DMS79 (cell line): ENCODE results near the gene PDE1C.
"Not testable (repeated sequence)": the region's sequence is repeated elsewhere in the genome, so short reads cannot be mapped to it uniquely, and the experiment has no call there.

ENCODE experiments used
- DNase-seq: peaks from one replicate; lab custom pipeline; 2025; lab: John Stamatoyannopoulos, UW

PDE1C gene

DNA sequence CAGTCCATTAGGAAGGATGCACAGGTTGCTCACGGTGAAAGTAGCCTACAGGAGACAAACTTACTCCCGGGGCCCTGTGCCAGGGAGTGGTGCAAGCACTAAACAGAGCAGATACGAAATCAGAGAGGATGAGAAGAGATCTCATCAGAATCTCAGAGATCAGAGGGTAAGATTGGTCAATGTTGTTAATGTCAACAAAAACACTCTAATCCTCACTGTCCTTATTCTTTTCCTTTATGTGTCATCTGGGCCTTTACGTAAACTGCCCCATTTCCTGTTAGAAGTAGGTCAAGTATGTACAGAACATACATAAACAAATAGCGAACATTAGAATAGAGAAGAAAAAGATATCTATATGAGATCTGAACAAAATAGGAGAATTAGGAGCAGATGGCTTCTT is 220.1 kb downstream of the PDE1C start:
- no peak for DNase-seq

DNA sequence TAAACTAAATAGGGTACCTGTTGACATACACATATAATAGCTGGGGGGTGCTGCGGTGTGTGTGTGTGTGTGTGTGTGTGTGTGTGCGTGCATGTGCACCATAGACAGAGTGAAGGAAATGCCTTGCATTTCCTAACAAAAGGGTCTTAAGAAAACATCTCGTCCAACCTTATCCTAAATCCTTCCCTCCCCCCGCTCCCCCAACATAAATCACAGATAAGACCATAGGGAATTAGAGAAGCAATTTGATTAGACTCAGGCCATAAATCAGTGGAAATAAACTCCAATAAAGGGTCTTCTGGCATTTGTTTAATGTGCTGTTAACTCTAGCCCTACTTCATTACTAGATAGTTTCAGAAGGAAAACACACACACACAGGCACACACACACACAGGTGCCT is 234.7 kb downstream of the PDE1C start:
- DNase-seq, result no peak

DNA sequence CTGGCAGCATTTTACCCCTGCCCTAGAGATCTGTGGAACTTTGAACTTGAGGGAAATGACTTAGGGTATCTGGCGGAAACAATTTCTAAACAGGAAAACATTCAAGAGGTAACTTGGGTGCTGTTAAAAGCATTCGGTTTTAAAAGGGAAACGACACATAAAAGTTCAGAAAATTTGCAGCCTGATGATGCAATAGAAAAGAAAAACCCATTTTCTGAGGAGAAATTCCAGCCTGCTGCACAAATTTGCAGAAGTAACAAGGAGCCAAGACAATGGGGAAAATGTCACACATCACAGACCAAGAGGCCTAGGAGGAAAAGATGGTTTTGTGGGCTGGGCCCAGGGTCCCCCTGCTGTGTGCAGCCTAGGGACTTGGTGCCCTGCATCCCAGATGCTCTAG is 236.6 kb downstream of the PDE1C start:
- not testable (repeated sequence) for DNase-seq

DNA sequence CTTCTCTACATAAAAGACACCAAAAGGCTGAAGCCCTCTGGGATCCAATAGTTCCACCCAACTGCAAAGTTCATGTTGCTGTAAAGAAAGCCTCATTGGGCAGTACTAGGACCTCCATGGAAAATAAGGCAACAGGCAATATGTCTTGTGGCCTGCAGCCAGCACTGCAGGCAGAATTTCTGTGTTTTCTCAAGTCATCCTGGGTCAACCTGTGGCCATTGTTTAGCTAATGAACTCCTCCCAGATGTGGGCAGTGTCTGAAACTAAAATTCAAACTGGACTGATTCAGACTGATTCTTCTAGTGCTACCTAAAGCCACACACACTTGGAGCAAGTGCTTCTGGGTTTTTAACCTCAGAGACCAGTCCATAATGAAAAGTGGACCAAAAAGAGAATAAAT is 241.7 kb downstream of the PDE1C start:
- no peak for DNase-seq

DNA sequence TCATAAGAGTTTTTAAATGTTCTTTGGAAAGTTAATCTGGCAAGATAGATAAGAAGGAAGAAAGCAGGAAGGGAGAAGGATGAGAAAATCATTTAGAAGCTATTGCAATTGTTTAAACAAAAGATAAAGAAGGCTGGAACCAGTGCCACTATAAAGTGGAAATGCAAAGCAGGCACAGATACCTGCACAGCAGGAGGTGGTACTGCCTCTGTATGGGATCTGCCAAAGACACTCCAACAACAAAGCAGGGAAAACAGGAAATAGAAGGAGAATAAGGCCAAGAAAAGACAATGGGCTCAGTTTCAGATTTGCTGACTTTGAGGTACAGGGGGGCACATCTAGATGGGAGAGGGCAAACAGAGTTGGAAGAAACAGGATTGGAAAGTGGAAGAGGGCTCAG is 244.6 kb downstream of the PDE1C start:
- DNase-seq, result no peak

DNA sequence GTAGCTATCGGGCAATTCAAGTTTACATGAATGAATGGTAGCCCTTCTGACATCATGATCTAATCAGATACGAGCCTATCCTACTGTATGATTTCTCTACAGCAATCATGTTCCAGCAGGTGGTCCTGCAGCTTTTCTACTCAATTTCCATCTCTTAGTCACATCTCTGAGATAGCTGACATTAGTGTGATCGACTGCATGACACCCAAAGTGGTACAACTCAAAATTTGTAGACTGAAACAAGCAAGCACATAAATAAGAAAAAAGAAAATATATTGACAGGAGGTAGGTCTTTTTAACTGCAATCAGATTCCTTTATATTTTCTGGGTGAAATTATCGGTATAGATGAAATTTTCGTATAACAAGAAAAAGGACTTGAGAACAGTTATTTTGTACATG is 251.2 kb downstream of the PDE1C start:
- no peak for DNase-seq

DNA sequence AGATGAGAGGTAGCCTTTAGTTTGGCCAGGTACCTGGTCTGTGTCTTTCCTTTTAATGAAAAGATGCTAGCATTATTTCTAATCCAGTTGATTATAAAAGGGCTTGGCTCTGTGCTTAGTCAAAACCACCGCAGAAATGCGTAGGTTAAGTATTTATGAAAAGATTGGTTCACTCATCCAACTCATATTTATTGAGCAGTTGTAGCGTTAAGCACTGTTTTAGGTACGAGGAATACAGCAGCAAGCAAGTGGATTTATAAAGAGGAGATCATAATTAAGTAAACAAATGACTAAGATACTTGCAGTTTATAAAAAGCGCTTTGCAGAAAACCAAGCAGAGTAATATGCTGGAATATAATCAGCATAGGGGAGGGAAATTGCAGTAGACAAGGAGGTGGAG is 253.4 kb downstream of the PDE1C start:
- DNase-seq, result no peak

DNA sequence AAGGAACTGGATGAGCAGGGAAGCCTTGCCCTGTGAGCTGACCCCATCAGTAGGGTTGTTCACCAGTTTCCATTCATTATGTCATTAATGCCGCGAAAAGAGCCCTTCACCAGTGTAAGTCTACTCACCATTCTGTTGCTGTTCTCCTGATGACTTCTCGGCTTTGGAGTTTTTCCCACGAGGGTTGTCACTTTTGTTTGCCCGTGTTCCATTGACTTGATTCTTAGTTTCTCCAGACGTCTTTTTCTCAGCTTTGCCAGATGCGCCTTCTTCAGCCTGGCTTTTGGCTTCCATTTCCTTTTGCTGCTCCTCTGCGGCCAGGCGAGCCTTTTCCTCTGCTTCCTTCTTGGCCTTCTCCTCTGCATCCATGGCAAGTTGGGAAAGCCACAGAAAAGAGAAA is 254.4 kb downstream of the PDE1C start:
- DNase-seq, result no peak

DNA sequence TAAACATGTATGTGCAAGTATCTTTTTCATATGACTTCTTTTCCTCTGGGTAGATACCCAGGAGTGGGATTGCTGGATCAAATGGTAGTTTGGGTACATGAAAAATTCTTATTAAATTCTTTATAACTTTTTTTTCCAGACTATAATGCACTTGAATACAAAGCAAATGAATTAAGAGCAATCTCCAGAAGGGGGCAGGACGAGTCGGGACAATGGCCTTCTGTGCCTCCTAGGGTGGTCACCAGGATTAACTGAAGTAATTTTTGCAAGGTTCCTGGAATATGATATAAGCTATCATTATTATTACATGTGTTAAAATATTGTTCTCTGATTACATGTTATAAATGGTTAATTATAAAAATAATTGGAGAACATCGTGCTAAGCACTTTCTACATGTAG is 256.0 kb downstream of the PDE1C start:
- DNase-seq, result no peak

DNA sequence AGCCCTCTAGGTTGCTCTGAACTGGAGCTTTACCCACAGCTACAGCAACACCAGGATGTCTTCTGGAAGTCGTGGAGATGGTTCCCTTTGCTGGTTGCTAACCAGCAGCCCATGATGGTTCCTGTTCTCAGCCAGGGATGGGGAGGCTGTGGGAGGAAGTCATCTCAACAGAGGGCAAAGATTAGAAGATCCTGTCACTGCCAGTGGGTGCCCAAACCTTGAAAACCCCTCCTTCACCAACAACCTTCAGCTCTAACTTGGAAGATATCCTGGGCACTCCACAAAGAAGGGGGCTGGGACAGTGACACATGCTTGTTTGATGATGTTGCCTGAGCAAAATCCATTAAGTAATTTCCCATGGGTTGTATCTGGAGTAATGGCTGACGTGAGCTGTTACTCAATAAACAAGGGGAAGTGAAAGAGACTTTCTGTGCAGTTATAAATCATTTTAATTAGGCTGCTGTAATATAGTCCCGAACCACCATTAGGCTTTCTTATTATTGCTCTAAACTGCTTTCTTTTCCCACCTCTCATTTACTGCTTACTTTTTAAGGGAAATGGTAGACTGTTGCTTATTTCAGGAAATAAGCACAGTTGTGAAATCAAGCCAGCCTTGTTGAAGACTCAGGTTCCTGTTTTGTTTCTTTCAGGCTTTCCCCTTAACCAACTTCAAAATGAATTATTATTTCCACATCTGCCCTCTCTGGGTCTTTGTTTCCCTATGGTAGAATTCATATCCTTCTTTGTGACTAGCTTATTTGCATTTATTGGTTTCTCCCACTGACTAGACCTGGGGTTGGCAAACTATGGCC is 258.4 kb downstream of the PDE1C start:
- no peak for DNase-seq

DNA sequence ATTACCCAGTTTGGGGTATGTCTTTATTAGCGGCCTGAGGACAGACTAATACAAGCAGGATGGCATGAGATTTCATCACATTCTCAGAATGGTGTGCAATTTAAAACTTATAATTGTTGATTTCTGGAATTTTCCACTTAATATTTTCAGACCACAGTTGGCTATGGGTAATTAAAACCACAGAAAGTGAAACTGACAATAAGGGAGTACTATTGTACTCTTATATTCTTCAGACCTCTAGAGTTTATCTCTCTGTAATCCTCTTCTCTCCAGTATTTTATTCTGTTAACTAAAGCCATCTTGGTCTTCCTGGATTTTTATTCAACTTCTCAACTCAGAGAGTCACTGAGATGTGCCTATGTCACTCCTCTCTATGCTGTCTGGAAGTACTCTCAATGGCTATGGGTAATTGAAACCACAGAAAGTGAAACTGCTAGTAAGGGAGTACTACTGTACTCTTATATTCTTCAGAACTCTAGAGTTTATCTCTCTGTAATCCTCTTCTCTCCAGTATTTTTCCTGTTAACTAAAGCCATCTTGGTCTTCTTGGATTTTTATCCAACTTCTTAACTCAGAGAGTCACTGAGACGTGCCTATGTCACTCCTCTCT is 264.9 kb downstream of the PDE1C start:
- DNase-seq, result no peak

DNA sequence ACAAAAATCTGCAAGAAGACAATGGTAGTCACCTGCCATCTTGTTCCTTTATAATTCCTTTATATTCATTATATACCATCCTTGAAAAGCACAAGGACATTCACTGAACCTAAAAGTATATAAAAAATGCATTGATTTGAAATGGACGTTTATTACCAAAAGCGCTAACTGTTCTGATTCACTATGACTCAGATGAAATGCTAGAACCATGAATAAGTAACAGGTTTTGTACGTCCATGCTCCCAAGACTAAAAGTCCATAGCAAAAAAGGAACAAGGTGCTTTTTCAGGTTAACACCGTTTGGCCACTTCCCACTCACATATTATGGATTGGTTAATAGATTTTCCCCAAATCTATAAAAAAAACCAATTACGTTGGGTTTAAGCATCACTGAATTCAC is 273.8 kb downstream of the PDE1C start:
- no peak for DNase-seq

DNA sequence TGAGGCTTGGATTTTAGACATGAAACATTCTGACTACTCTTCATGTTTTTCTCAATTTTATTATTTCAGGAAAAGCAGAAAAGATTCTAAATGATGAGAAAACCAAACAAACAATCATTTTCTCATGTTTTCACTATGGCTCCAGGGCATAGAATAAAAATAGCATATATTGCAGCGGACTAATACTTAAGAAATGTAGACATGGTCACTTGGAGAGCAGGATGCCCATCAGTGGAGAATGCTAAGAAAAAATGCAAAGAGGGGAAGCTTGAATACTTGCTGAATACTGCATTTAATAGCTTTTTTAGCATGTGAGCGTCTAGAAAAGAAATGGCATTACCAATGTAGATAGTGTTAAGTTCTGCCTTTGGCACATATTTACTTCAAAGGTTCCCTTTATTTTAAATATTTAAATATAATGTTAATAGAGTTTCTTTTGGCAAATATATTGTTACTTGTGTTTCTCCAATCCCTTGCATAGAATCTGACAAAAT is 275.3 kb downstream of the PDE1C start:
- DNase-seq, result no peak

DNA sequence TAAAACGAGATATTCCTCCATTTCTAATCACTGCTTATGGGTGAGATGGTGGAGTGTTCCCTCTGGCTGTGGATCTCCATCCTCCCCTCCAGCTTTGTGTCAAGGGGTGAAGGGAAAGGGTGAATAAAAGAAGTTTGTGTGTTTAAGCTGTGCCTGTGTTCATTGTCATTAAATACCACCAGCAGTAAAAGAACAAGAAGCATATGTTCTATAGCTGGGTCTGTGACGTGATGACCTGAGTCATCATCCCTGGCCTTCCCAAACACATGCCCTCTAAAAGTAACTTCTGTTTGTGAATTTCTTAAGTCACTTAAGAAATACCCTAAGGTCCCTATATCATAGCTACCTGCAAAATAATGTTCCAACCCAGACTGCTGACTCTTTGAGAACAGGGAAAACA is 278.3 kb downstream of the PDE1C start:
- DNase-seq, result no peak

DNA sequence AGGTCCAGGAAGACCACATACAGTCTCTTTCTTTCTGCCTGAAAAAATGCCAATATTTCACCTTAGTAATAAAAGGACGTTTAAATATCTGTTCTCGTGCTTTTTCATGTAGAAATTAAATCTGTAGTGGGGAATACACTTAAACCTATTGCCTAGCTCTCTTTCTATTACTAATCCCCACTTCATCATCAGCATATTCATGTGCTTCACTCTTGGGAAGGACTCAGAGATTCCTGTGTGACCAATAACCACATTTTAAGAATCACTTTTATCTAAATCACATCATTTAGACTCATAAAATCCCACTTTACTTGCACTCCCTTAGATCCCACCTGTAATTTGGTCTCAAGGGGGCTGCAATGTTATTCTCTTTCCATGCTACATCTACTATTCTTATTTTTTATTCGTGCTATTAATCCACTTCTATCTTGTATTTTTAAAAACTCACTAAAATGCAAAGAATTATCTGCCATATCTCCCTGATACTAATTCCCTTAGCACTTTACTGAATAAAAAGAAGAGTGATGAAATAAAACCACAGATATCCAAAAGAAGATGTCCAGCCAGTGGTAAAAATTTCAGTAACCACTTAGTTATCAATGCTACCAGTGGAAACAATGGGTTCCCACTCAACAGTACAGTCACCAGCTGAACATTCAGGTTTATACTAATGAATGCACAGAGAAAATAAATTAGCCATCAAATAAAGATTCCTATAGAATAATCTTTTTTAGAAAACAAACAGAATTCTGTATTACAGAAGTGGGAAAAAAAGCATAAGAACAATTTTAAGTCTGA is 281.1 kb downstream of the PDE1C start:
- DNase-seq, result no peak

DNA sequence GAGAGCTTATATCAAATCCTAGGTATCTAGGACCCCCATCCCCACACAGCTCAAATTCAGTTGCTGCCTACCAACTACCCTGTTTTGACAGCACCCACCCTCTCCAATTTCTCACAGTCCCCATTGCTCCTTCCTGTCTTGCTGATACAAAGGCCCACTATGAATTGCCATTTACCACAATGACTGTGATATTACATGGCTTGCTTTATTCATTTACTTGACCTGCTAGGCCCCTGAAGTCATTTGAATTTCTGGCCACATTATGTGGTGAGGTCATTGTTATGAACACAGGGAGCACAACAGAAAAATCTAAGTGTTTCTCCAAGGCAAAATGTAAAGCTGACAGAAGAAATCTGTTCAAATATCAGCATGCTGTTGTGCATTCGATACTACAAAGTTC is 281.8 kb downstream of the PDE1C start:
- DNase-seq, result no peak

DNA sequence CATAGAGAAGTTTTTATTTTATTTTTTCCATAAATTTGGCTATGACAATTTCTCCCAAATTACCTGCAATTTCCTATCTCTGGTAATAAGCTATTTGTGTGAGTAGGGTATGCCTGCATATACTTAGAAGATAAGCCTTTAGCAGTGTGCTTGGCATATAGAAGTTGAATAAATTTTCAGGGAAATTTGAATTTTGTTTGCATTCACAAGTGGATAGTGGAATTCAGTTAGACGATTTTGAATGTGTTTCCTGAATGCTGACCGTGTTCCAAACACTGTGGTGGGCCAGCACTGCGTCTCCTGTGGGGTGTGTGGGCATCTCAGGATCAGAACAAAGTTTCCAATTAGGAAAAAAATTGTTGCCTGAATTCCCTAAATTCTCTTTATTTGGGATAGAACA is 283.9 kb downstream of the PDE1C start:
- no peak for DNase-seq

DNA sequence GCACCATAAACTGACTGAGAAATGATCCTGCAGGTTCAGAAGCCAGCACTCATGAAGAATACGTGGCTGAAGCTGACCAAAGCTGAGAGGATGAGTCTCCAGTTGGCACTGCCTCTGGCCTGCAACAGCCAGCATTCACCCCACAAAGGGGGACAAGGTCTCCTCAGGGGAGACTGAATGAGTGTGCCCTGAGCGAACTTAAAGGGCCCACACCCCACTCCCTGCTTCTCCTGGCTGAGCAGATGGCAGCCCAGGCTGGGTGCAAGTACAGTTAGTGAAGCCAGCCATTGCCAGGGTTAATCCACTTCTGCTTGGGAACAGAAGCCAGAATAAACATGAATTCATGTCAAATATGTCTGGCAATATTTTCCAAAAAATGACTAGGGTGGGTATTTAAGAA is 285.1 kb downstream of the PDE1C start:
- no peak for DNase-seq

DNA sequence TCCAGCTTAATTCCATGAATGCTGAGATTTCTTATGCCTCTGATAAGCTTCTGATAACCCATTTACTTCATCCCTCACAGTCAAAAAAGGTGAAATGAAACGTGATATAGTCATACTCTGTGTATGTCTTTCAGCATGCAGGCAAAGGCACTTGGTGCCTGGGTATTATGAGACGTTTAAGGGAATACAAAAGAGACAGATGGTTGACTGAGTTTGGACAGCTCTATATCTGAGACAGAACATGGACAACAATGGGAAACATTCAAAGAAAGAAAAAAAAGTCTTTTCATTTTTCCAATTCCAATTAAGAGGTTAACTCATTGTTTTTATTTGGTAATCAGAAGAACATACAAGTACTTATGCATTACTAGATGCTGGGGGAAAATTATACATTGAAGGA is 287.0 kb downstream of the PDE1C start:
- DNase-seq, result no peak

DNA sequence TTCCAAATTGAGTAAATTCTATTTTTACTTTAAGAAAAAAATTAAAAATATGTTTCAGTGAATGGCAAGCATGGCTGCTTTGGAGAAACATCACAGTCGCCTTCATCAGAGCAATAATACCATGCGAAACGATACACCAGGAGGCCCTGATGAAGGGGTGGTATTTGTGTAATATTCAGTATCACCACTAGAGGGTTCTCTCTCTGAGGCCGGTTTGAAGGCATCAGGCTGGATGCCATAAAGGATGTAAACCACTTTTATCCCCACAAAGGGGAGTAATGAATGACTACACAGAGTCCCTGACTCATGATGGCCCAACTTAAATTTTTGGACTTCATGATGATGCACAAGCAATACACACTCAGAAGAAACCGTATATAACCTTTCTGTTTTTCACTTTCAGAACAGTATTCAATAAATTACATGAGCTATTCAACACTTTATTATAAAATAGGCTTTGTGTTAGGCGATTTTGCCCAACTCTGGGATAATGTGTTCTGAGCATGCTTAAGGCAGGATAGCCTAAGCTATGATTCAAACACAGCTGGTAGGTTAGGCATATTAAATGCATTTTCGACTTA is 287.7 kb downstream of the PDE1C start:
- DNase-seq, result no peak

DNA sequence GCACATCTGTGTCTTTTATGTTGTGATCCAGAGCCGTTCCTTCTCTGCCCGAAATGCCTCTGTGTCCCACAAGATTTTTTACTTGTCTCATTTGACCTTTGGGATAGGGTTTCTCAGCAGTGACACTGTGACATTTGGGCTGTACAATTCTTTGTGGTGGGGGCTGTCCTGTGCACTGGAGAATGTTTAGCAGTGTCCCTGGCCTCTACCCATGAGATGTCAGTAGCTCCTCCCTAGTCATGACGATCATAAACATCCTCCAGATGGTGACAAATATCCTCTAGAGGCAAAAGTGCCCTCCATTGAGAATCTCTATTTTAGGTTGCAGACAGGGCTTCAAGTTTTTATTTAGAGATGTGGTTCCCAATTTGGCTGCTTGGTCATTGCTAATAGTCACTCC is 291.9 kb downstream of the PDE1C start:
- no peak for DNase-seq

DNA sequence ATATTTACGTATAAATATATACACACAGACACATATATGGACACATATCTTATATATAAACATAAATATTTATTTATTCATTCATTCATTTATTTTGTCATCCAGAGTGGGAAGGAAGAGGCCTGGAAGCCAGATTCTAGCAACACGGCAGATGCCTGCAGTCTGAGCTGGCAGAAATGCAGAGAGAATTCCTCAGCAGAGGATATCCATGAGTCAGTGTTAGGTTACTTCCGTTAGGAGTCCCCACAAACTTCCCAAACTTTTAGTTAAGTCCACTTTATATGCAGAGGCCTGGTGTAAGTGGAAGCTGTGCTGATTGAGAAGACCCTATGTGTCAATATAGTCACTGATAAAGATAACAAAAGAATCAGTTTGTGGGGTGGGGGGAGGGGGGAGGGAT is 293.6 kb downstream of the PDE1C start:
- DNase-seq, result no peak

DNA sequence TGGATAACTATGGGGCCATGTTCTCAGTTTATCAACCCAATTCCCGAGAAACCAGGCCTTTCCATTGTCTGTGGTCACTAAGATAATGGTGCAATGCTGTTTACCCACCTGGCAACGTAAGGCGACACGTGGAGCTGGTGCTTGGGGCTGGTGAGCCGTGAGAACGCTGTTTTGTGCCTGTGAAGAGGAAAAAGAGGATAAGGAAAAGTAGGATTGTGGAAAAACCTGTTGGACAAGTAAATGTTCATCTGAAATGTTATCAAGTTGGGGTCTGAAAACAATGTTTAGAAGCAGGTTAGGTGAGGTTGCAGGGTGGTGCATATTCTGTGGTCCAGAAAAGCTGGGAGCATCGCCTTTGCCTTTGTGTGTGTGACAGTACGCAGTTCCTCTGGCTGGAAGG is 294.7 kb downstream of the PDE1C start:
- DNase-seq, result no peak
